BE2C (cell line): ENCODE data around the gene VPS13D.

Experiments used
- DNase-seq: peaks from one replicate; pipeline ENCODE4 v3.0.0-alpha.2; 2020
- H3K27me3 ChIP-seq: fragments of 250-450 bp; sonication (Bioruptor Pico); 2 replicates; pipeline ENCODE4 v1.5.1; 2020; ENCODE audit warnings: mild to moderate bottlenecking
- H3K36me3 ChIP-seq: fragments of 250-450 bp; sonication (Bioruptor Pico); 2 replicates; pipeline ENCODE4 v1.5.1; 2020; ENCODE audit warnings: mild to moderate bottlenecking
- H3K4me1 ChIP-seq: fragments of 250-450 bp; sonication (Bioruptor Pico); 2 replicates; pipeline ENCODE4 v1.5.1; 2020
- H3K4me3 ChIP-seq: 2 replicates; pipeline ENCODE4 v1.5.1; 2011; ENCODE audit warnings: low read depth, low read length
- H3K9me3 ChIP-seq: fragments of 250-450 bp; sonication (Bioruptor Pico); 2 replicates; pipeline ENCODE4 v1.5.1; 2020
- CTCF ChIP-seq: IDR thresholded peaks from 2 replicates; pipeline ENCODE4 v1.5.1; 2012; ENCODE audit warnings: mild to moderate bottlenecking, low read depth, low read length

Gene VPS13D

GRCh38 chr1:12345350-12346217 lies 115.8 kb downstream of the VPS13D start:
- no peaks in the 10 kb centered on the region for H3K27me3 ChIP-seq
- H3K36me3 ChIP-seq, result peaks cover 11% of the 10 kb centered on the region; the same call in 1 of the 2 replicates
- H3K9me3 ChIP-seq, result no peaks in the 10 kb centered on the region
- H3K4me1 ChIP-seq, result peaks cover 2% of the 10 kb centered on the region
- no peak for DNase-seq
- no peak for TF ChIP-seq CTCF
- no peak overlapping the region for H3K4me3 ChIP-seq

GRCh38 chr1:12346483-12347151 lies 116.8 kb downstream of the VPS13D start:
- no peak for DNase-seq
- no peak for TF ChIP-seq CTCF
- Histone ChIP-seq H3K9me3 (no peaks in the 10 kb centered on the region), H3K36me3 (peaks cover 11% of the 10 kb centered on the region; the same call in 1 of the 2 replicates), H3K4me3 (no peak overlapping the region), H3K27me3 (no peaks in the 10 kb centered on the region), H3K4me1 (no peaks in the 10 kb centered on the region)

- H3K36me3 ChIP-seq, result peaks cover 11% of the 10 kb centered on the region; the same call in 1 of the 2 replicates
- no peak for DNase-seq
These were observed 118.3 kb downstream of the VPS13D start for GRCh38 chr1:12348113-12348512.

GRCh38 chr1:12353981-12354380 lies 124.2 kb downstream of the VPS13D start:
- H3K36me3 ChIP-seq, result peaks cover 6% of the 10 kb centered on the region; the same call in 1 of the 2 replicates

More at GRCh38 chr1:12348113-12348512, 118.3 kb downstream of the VPS13D start:
- no peaks in the 10 kb centered on the region for H3K9me3 ChIP-seq
- no peaks in the 10 kb centered on the region for H3K27me3 ChIP-seq
- H3K4me1 ChIP-seq, result no peaks in the 10 kb centered on the region
- H3K4me3 ChIP-seq, result no peak overlapping the region
- TF ChIP-seq CTCF, result no peak

GRCh38 chr1:12356004-12356890 lies 126.4 kb downstream of the VPS13D start:
- Histone ChIP-seq H3K4me3 (no peak overlapping the region), H3K9me3 (no peaks in the 10 kb centered on the region), H3K27me3 (no peaks in the 10 kb centered on the region), H3K36me3 (no peaks in the 10 kb centered on the region), H3K4me1 (no peaks in the 10 kb centered on the region)
- TF ChIP-seq CTCF, result no peak
- no peak for DNase-seq

More at GRCh38 chr1:12353981-12354380, 124.2 kb downstream of the VPS13D start:
- Histone ChIP-seq H3K4me3 (no peak overlapping the region), H3K27me3 (no peaks in the 10 kb centered on the region), H3K9me3 (no peaks in the 10 kb centered on the region), H3K4me1 (no peaks in the 10 kb centered on the region)
- TF ChIP-seq CTCF, result no peak
- no peak for DNase-seq
